Tibial nerve (tissue), 3 donors: ENCODE results near the gene MAPK11.

ENCODE experiments used
- CTCF ChIP-seq, 5 experiments: fragments of 200-600 bp in 3 of 5; fragments of 450-650 bp in 2 of 5; sonication (generic) in 3 of 5; IDR thresholded peaks; one replicate each; pipeline ENCODE4 v1.5.1; 2016 to 2019; ENCODE audit warnings: antibody characterized with exemption in 5 of 5, mild to moderate bottlenecking in 3 of 5, moderate library complexity in 2 of 5
- POLR2A ChIP-seq, 2 donors: fragments of 450-650 bp; IDR thresholded peaks; one replicate each; pipeline ENCODE4 v1.6.1; 2017; ENCODE audit warnings: antibody characterized with exemption in 2 of 2, mild to moderate bottlenecking in 2 of 2, moderate library complexity in 2 of 2

GRCh38 chr22:50232481-50233151, 37.6 kb downstream of the MAPK11 start:
- TF ChIP-seq POLR2A (IDR thresholded peaks at IDR 0.05), result no peak
- no peak for TF ChIP-seq CTCF (IDR thresholded peaks at IDR 0.05)
